Activated CD4-positive, alpha-beta T cell treated with anti-CD3 and anti-CD28 coated beads for 4 hours (primary cell): ENCODE data around the gene TTC23.
"Not testable (repeated sequence)": the region's sequence is repeated elsewhere in the genome, so short reads cannot be mapped to it uniquely, and the experiment has no call there.

Source experiments
- DNase-seq, 2 donors: peaks; one replicate each; pipeline ENCODE4 v3.0.0-alpha.2; 2020

TTC23 gene

GRCh38 chr15:99117563-99118257 is 131.7 kb downstream of the TTC23 start:
- no peak for DNase-seq

- no peak for DNase-seq
Measured at GRCh38 chr15:99117111-99117510, 132.3 kb downstream of the TTC23 start.

GRCh38 chr15:99115300-99116215 is 133.8 kb downstream of the TTC23 start:
- DNase-seq = no peak

- no peak for DNase-seq
Measured at GRCh38 chr15:99114511-99115299, 134.7 kb downstream of the TTC23 start.

GRCh38 chr15:99113547-99114271 is 135.7 kb downstream of the TTC23 start:
- no peak for DNase-seq

- not testable (repeated sequence) for DNase-seq
Measured at GRCh38 chr15:99111641-99112040, 137.7 kb downstream of the TTC23 start.

- DNase-seq = no peak
Measured at GRCh38 chr15:99110581-99111320, 138.6 kb downstream of the TTC23 start.

GRCh38 chr15:99110093-99110492 is 139.3 kb downstream of the TTC23 start:
- no peak for DNase-seq

GRCh38 chr15:99109555-99110021 is 139.8 kb downstream of the TTC23 start:
- no peak for DNase-seq

GRCh38 chr15:99108993-99109392 is 140.4 kb downstream of the TTC23 start:
- no peak for DNase-seq

- DNase-seq = no peak
Measured at GRCh38 chr15:99106417-99107220, 142.8 kb downstream of the TTC23 start.

- peak in 1 of 2 donors; percentile 5 for DNase-seq
Measured at GRCh38 chr15:99105514-99106341, 143.7 kb downstream of the TTC23 start.

- DNase-seq = no peak
Measured at GRCh38 chr15:99104788-99105513, 144.4 kb downstream of the TTC23 start, which contains the start of gene SYNM. Gene SYNM (plus strand): TSS chr15:99105080. CDS start chr15:99105200, 120 bp downstream.

- DNase-seq = no peak
Measured at GRCh38 chr15:99103279-99103678, 146.1 kb downstream of the TTC23 start.

- no peak for DNase-seq
Measured at GRCh38 chr15:99102332-99103235, 146.8 kb downstream of the TTC23 start.

- no peak for DNase-seq
Measured at GRCh38 chr15:99101501-99101900, 147.9 kb downstream of the TTC23 start.

GRCh38 chr15:99100245-99101173 is 148.9 kb downstream of the TTC23 start:
- DNase-seq = peak in 1 of 2 donors; percentile 21
